SK-MEL-5 (cell line): ENCODE measurements around the gene NDUFA5. TPM values are rescaled to one million over a fixed set of nuclear protein-coding genes. Genes with fewer than 3 reads are reported as not detected.

Experiments
- total RNA-seq: library from RNA; depleted of rRNA; stranded (reverse); fragments of >200 nt; shearing (Covaris generic); gene quantifications from 2 replicates; pipeline ENCODE4 v1.2.3, GENCODE V29; 2014; rRNA removed

NDUFA5 gene
- total RNA-seq, 1 experiment from 2014 or later: 132 TPM

Other genes starting within 250 kb of the NDUFA5 start
- gene IQUB, start 23.2 kb downstream of the NDUFA5 start, total RNA-seq: 0.18 TPM in 1 of 2 replicates, not detected in the other
- not detected in 2 replicates for gene ASB15, start 44.0 kb upstream of the NDUFA5 start, total RNA-seq
- gene LMOD2, start 98.0 kb upstream of the NDUFA5 start, total RNA-seq: not detected in 2 replicates
- 32.1 and 32.2 TPM in 2 replicates for gene WASL, start 191.2 kb upstream of the NDUFA5 start, total RNA-seq